CD14-positive monocyte (primary cell): ENCODE data around the gene CTNNA3. TPM values are rescaled to one million over a fixed set of nuclear protein-coding genes. Genes with fewer than 3 reads are reported as not detected.

Source experiments
- DNase-seq, 3 donors: peaks; one replicate each; pipeline ENCODE4 v3.0.0-alpha.2; 2011 to 2022
- H2AFZ ChIP-seq: 2 replicates; pipeline ENCODE4 v1.6.0; 2012; ENCODE audit warnings: mild to moderate bottlenecking, low read depth, low read length, inconsistent platforms; ENCODE audit not compliant: insufficient read depth, poor library complexity, severe bottlenecking
- H3K27ac ChIP-seq, 2 donors: 1 replicate in 1 of 2; 2 replicates in 1 of 2; pipeline ENCODE4 v1.5.1; 2012 to 2013; ENCODE audit warnings: low read length in 2 of 2, control low read depth in 1 of 2, inconsistent platforms in 1 of 2, low read depth in 1 of 2, mild to moderate bottlenecking in 1 of 2
- H3K27me3 ChIP-seq, 2 donors: one replicate each; pipeline versions ENCODE4 v1.6.0 to v1.6.1; 2011 to 2013; ENCODE audit warnings: low read length in 2 of 2; ENCODE audit not compliant: control insufficient read depth in 2 of 2, insufficient read depth in 2 of 2
- H3K36me3 ChIP-seq, 2 donors: replicated peaks in 1 of 2; 1 replicate in 1 of 2; 2 replicates in 1 of 2; pipeline versions ENCODE4 v1.5.1 to v1.6.1; 2012 to 2013; ENCODE audit warnings: low read length in 2 of 2, control low read depth in 1 of 2, inconsistent platforms in 1 of 2, mild to moderate bottlenecking in 1 of 2; ENCODE audit not compliant: insufficient read depth in 2 of 2, control insufficient read depth in 1 of 2
- H3K4me1 ChIP-seq, 2 donors: 1 replicate in 1 of 2; 2 replicates in 1 of 2; pipeline versions ENCODE4 v1.5.1 to v1.6.1; 2012 to 2013; ENCODE audit warnings: low read length in 2 of 2, control low read depth in 1 of 2, inconsistent platforms in 1 of 2, mild to moderate bottlenecking in 1 of 2, moderate library complexity in 1 of 2; ENCODE audit not compliant: insufficient read depth in 2 of 2, control insufficient read depth in 1 of 2
- H3K4me2 ChIP-seq: replicated peaks from 2 replicates; pipeline ENCODE3; 2012; ENCODE audit warnings: low read length, moderate library complexity, mild to moderate bottlenecking; ENCODE audit not compliant: poor library complexity, severe bottlenecking; ENCODE audit errors: extremely low read depth
- H3K4me3 ChIP-seq, 3 experiments: fragments of 200-600 bp in 1 of 3; sonication (generic) in 1 of 3; replicated peaks in 1 of 3; 1 replicate in 2 of 3; 2 replicates in 1 of 3; pipeline ENCODE4 v1.5.1; 2011 to 2013; ENCODE audit warnings: low read length in 3 of 3, mild to moderate bottlenecking in 3 of 3, control low read depth in 2 of 3, low read depth in 2 of 3, inconsistent platforms in 1 of 3, moderate library complexity in 1 of 3
- H3K79me2 ChIP-seq: 2 replicates; pipeline ENCODE4 v1.6.0; 2012; ENCODE audit warnings: mild to moderate bottlenecking, control low read depth, inconsistent platforms, low read length, moderate library complexity; ENCODE audit not compliant: insufficient read depth
- H3K9ac ChIP-seq: 2 replicates; pipeline ENCODE4 v1.6.0; 2017; ENCODE audit warnings: low read length, mild to moderate bottlenecking; ENCODE audit not compliant: insufficient read depth, poor library complexity, severe bottlenecking
- H3K9me3 ChIP-seq, 2 donors: replicated peaks in 1 of 2; 1 replicate in 1 of 2; 2 replicates in 1 of 2; pipeline versions ENCODE4 v1.5.1 to v1.6.1; 2012 to 2013; ENCODE audit warnings: low read length in 2 of 2, control low read depth in 1 of 2; ENCODE audit not compliant: control insufficient read depth in 1 of 2, insufficient read depth in 1 of 2
- H4K20me1 ChIP-seq: 2 replicates; pipeline ENCODE4 v1.6.0; 2012; ENCODE audit warnings: mild to moderate bottlenecking, low read length, control low read depth, moderate library complexity; ENCODE audit not compliant: insufficient read depth
- H3K27ac Mint-ChIP-seq, 7 donors: one replicate each; pipeline ENCODE4 v1.8.0; 2020; ENCODE audit warnings: mild to moderate bottlenecking in 7 of 7, mixed read lengths in 7 of 7, moderate library complexity in 6 of 7, inconsistent platforms in 2 of 7
- H3K27me3 Mint-ChIP-seq, 3 donors: one replicate each; pipeline ENCODE4 v1.8.0; 2021 to 2022; ENCODE audit warnings: low read depth in 3 of 3, mild to moderate bottlenecking in 3 of 3, mixed read lengths in 3 of 3, moderate library complexity in 3 of 3, inconsistent platforms in 1 of 3
- H3K36me3 Mint-ChIP-seq, 2 donors: one replicate each; pipeline ENCODE4 v1.8.0; 2020; ENCODE audit warnings: mixed read lengths in 2 of 2, inconsistent platforms in 1 of 2, mild to moderate bottlenecking in 1 of 2
- H3K4me1 Mint-ChIP-seq: one replicate; pipeline ENCODE4 v1.8.0; 2020; ENCODE audit warnings: mild to moderate bottlenecking, mixed read lengths
- H3K4me3 Mint-ChIP-seq, 2 donors: one replicate each; pipeline ENCODE4 v1.8.0; 2020; ENCODE audit warnings: mild to moderate bottlenecking in 2 of 2, mixed read lengths in 2 of 2, moderate library complexity in 1 of 2
- H3K9me3 Mint-ChIP-seq, 7 donors: one replicate each; pipeline ENCODE4 v1.8.0; 2020 to 2022; ENCODE audit warnings: mixed read lengths in 7 of 7, mild to moderate bottlenecking in 6 of 7, moderate library complexity in 6 of 7, inconsistent platforms in 2 of 7
- CTCF ChIP-seq: fragments of 200-600 bp; IDR thresholded peaks from one replicate; pipeline ENCODE4 v1.8.0; 2022; ENCODE audit warnings: antibody characterized with exemption, mild to moderate bottlenecking
- WGBS: methylation state at CpG from one replicate; pipeline ENCODE4 v1.1.5; 2013; ENCODE audit warnings: missing lambda C conversion rate; ENCODE audit not compliant: insufficient coverage; 5-methylcytosine and 5-hydroxymethylcytosine counted together
- intact Hi-C, 2 donors: fragments of 100-400 bp; cut with micrococcal nuclease; formaldehyde crosslinking; loops; one replicate each; pipeline versions ENCODE4 v1.15.0 to v1.15.1; 2023
- polyA plus RNA-seq, 3 donors: library from polyadenylated mRNA; depleted of rRNA in 1 of 3; unstranded in 2 of 3; stranded (reverse) in 1 of 3; fragments of 300-500 nt in 2 of 3; fragments of >200 nt in 1 of 3; fragmentation: Illumina TruSeq in 2 of 3; gene quantifications; 1 replicate in 2 of 3; 2 replicates in 1 of 3; pipeline ENCODE4 v1.2.3, GENCODE V29; 2012 to 2021

Gene CTNNA3
- polyA plus RNA-seq, 3 donors, result not detected

- intact Hi-C loops, result no loop called here
- DNase-seq, result no peak
- no peaks in the 10 kb centered on the region for H3K36me3 Mint-ChIP-seq
- Histone ChIP-seq H3K79me2 (no peaks in the 10 kb centered on the region), H3K27me3 (no peaks in the 10 kb centered on the region), H3K9ac (no peak overlapping the region), H3K4me1 (no peaks in the 10 kb centered on the region), H3K4me2 (no peak overlapping the region), H3K27ac (no peak overlapping the region), H3K36me3 (no peaks in the 10 kb centered on the region), H3K9me3 (peaks cover 18 to 24% of the 10 kb centered on the region in 2 donors), H2AFZ (no peak overlapping the region), H3K4me3 (no peak overlapping the region), H4K20me1 (no peaks in the 10 kb centered on the region)
- no peaks in the 10 kb centered on the region for H3K4me1 Mint-ChIP-seq
- no peak for TF ChIP-seq CTCF
- no peak overlapping the region for H3K4me3 Mint-ChIP-seq
- H3K9me3 Mint-ChIP-seq, result peaks cover 3 to 18% (median 16%) of the 10 kb centered on the region in 7 donors
- 74% methylated on average over 8 of the region's 9 CpGs for WGBS
- H3K27ac Mint-ChIP-seq, result no peak overlapping the region
- peaks cover 0 to 2% (median 0%) of the 10 kb centered on the region in 3 donors for H3K27me3 Mint-ChIP-seq
Measured at GRCh38 chr10:67327626-67328535, 368.1 kb downstream of the CTNNA3 start.

- Histone ChIP-seq H3K79me2 (no peaks in the 10 kb centered on the region), H3K4me2 (no peak overlapping the region), H3K27ac (no peak overlapping the region), H3K36me3 (no peaks in the 10 kb centered on the region), H3K9me3 (no peaks in the 10 kb centered on the region), H3K4me3 (no peak overlapping the region), H3K27me3 (no peaks in the 10 kb centered on the region), H3K4me1 (no peaks in the 10 kb centered on the region), H4K20me1 (no peaks in the 10 kb centered on the region), H3K9ac (no peak overlapping the region), H2AFZ (no peak overlapping the region)
- 50% methylated on average over 2 of the region's 2 CpGs for WGBS
- intact Hi-C loops, result no loop called here
- DNase-seq, result no peak
- H3K9me3 Mint-ChIP-seq, result peaks cover 0 to 9% (median 4%) of the 10 kb centered on the region in 7 donors
- no peak overlapping the region for H3K4me3 Mint-ChIP-seq
- H3K27me3 Mint-ChIP-seq, result no peaks in the 10 kb centered on the region
- no peaks in the 10 kb centered on the region for H3K4me1 Mint-ChIP-seq
- no peak overlapping the region for H3K27ac Mint-ChIP-seq
- no peak for TF ChIP-seq CTCF
- H3K36me3 Mint-ChIP-seq, result no peaks in the 10 kb centered on the region
Measured at GRCh38 chr10:67319976-67320375, 376.0 kb downstream of the CTNNA3 start.
